ENCODE measurements around the gene ZKSCAN8.

ZKSCAN8 gene

DNA sequence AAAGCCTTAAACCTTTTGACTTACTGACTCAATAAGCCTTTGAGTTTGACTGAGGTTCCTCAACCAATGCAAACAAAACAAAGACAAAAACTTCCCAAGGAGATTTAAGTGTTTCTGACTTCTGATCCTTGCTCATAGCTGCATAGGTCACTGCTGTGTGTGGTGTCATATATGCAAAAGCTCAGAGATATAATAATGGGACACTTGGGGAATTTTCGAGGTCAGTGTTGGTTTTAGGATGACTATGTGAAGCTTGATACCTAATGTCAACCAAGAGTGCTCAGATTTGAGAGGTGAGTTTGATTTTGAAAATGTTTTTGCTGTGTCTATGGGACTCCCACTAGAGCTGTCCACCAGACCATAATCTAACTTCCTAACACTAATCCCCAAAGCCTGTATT, 26.2 kb downstream of the ZKSCAN8 start:
- Histone ChIP-seq H3K4me3 (ENCODE audit: low read length) (no peak overlapping the region), H3K9me2 (replicated peaks; ENCODE audit: control insufficient read depth, low read length) (no peaks in the 10 kb centered on the region), H3K27ac (ENCODE audit: low read depth, low read length) (no peak overlapping the region), H4K20me1 (ENCODE audit: control insufficient read depth, insufficient read depth, low read depth, low read length) (no peaks in the 10 kb centered on the region), H3K4me2 (ENCODE audit: low read length) (no peak overlapping the region), H3K36me3 (ENCODE audit: control insufficient read depth, low read length) (no peaks in the 10 kb centered on the region), H3K4me1 (ENCODE audit: control insufficient read depth, low read length) (no peaks in the 10 kb centered on the region), H3K9me3 (ENCODE audit: control insufficient read depth, insufficient read depth, low read length) (no peaks in the 10 kb centered on the region), H3F3A (ENCODE audit: control insufficient read depth, insufficient read depth) (no peaks in the 10 kb centered on the region), H3K79me2 (ENCODE audit: control insufficient read depth, low read length) (no peaks in the 10 kb centered on the region), H3K27me3 (ENCODE audit: control insufficient read depth, low read length) (no peaks in the 10 kb centered on the region)
- TF ChIP-seq CTCF (IDR thresholded peaks at IDR 0.05; ENCODE audit: low read depth, low read length, poor library complexity, severe bottlenecking), result no peak
- no peak for TF ChIP-seq EZH2phosphoT487 (IDR thresholded peaks at IDR 0.05; ENCODE audit: borderline replicate concordance, low read length)

DNA sequence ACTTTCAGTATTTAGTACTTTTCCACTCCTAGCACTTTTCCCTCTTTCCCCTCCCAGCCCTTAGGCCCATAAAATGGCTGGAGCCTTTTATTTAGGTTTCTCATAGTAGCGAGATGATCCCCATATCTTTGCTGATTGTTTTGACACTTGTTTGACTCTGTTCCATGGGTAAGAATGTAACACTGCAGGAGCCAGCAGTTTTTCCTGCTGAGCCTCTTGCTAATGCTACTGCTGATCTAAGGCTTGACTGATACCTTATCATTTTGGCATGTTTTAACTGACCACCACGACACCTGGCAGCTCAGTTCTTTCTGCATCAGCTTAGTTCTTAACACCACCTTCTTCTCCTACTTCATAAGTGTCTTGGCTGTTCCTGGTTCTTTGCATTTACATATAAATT, 29.6 kb downstream of the ZKSCAN8 start:
- no peaks in the 10 kb centered on the region for H3F3A ChIP-seq (ENCODE audit: control insufficient read depth, insufficient read depth)
- H4K20me1 ChIP-seq (ENCODE audit: control insufficient read depth, insufficient read depth, low read depth, low read length), result no peaks in the 10 kb centered on the region
- H3K27ac ChIP-seq (ENCODE audit: low read depth, low read length), result no peak overlapping the region
- H3K4me1 ChIP-seq (ENCODE audit: control insufficient read depth, low read length), result peaks cover 4% of the 10 kb centered on the region; the same call in 1 of the 2 replicates
- TF ChIP-seq EZH2phosphoT487 (IDR thresholded peaks at IDR 0.05; ENCODE audit: borderline replicate concordance, low read length), result no peak
- TF ChIP-seq CTCF (IDR thresholded peaks at IDR 0.05; ENCODE audit: low read depth, low read length, poor library complexity, severe bottlenecking), result no peak
- no peaks in the 10 kb centered on the region for H3K36me3 ChIP-seq (ENCODE audit: control insufficient read depth, low read length)
- H3K4me3 ChIP-seq (ENCODE audit: low read length), result no peak overlapping the region
- H3K4me2 ChIP-seq (ENCODE audit: low read length), result no peak overlapping the region
- H3K27me3 ChIP-seq (ENCODE audit: control insufficient read depth, low read length), result no peaks in the 10 kb centered on the region
- H3K9me3 ChIP-seq (ENCODE audit: control insufficient read depth, insufficient read depth, low read length), result no peaks in the 10 kb centered on the region
- H3K9me2 ChIP-seq (replicated peaks; ENCODE audit: control insufficient read depth, low read length), result no peaks in the 10 kb centered on the region
- no peaks in the 10 kb centered on the region for H3K79me2 ChIP-seq (ENCODE audit: control insufficient read depth, low read length)

DNA sequence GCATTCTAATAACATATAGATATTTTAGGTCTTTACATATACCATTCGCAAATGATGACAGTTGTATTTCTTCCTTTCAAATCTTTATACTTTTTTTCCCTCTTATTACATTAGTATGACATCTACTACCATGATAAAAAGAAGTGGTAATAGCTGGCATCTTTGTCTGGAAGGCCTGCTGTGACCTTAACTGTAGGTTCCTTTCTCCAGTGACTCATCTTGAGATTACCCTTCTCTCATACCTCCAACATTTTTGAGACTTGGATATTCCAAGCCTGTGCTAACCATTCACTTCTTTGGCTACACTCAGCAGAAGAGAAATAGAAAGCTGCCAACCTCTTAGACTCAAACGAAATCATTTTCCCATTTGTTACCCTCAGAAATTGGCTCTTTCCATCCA, 30.3 kb downstream of the ZKSCAN8 start:
- Histone ChIP-seq H3K4me2 (ENCODE audit: low read length) (no peak overlapping the region), H3K4me3 (ENCODE audit: low read length) (no peak overlapping the region), H3K4me1 (ENCODE audit: control insufficient read depth, low read length) (peaks cover 4% of the 10 kb centered on the region; the same call in 1 of the 2 replicates), H4K20me1 (ENCODE audit: control insufficient read depth, insufficient read depth, low read depth, low read length) (no peaks in the 10 kb centered on the region), H3K27ac (ENCODE audit: low read depth, low read length) (no peak overlapping the region), H3K36me3 (ENCODE audit: control insufficient read depth, low read length) (no peaks in the 10 kb centered on the region), H3K9me3 (ENCODE audit: control insufficient read depth, insufficient read depth, low read length) (no peaks in the 10 kb centered on the region), H3K9me2 (replicated peaks; ENCODE audit: control insufficient read depth, low read length) (no peaks in the 10 kb centered on the region), H3K27me3 (ENCODE audit: control insufficient read depth, low read length) (no peaks in the 10 kb centered on the region), H3F3A (ENCODE audit: control insufficient read depth, insufficient read depth) (no peaks in the 10 kb centered on the region), H3K79me2 (ENCODE audit: control insufficient read depth, low read length) (no peaks in the 10 kb centered on the region)
- no peak for TF ChIP-seq EZH2phosphoT487 (IDR thresholded peaks at IDR 0.05; ENCODE audit: borderline replicate concordance, low read length)
- TF ChIP-seq CTCF (IDR thresholded peaks at IDR 0.05; ENCODE audit: low read depth, low read length, poor library complexity, severe bottlenecking), result no peak

DNA sequence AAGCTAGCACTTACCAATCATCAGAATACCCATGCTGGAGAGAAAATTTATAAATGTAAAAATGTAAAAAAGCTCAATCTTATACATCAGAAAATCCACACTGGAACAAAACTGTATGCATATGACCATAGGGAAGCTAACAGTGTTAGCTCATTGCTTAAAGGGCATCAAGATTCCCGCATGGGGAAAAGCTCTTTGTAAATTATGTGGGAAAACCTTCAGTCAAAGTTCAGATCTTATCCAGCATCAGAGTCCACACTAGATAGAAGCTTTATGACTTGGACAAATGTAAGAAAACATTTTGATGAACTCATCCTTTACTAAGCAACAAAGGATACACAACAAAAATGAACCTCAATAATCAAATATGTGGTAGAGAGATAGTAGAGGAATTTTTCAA, 34.7 kb downstream of the ZKSCAN8 start:
- Histone ChIP-seq H3K9me2 (replicated peaks; ENCODE audit: control insufficient read depth, low read length) (no peaks in the 10 kb centered on the region), H3K4me3 (ENCODE audit: low read length) (no peak overlapping the region), H3K9me3 (ENCODE audit: control insufficient read depth, insufficient read depth, low read length) (no peaks in the 10 kb centered on the region), H3K4me1 (ENCODE audit: control insufficient read depth, low read length) (peaks cover 4% of the 10 kb centered on the region; the same call in 1 of the 2 replicates), H3K27ac (ENCODE audit: low read depth, low read length) (no peak overlapping the region), H3K4me2 (ENCODE audit: low read length) (no peak overlapping the region), H3K79me2 (ENCODE audit: control insufficient read depth, low read length) (no peaks in the 10 kb centered on the region), H3K36me3 (ENCODE audit: control insufficient read depth, low read length) (no peaks in the 10 kb centered on the region), H3K27me3 (ENCODE audit: control insufficient read depth, low read length) (no peaks in the 10 kb centered on the region), H3F3A (ENCODE audit: control insufficient read depth, insufficient read depth) (no peaks in the 10 kb centered on the region), H4K20me1 (ENCODE audit: control insufficient read depth, insufficient read depth, low read depth, low read length) (no peaks in the 10 kb centered on the region)
- TF ChIP-seq CTCF (IDR thresholded peaks at IDR 0.05; ENCODE audit: low read depth, low read length, poor library complexity, severe bottlenecking) (no peak), EZH2phosphoT487 (IDR thresholded peaks at IDR 0.05; ENCODE audit: borderline replicate concordance, low read length) (no peak)

Measured in DOHH2 (cell line).